Activated T-helper 17 cell treated with anti-CD3 and anti-CD28 coated beads, Interleukin-2, amount 50 U/mL, for 72 hours (primary cell): ENCODE data around the gene POLR1F. TPM values are rescaled to one million over a fixed set of nuclear protein-coding genes. Genes with fewer than 3 reads are reported as not detected.

Experiments
- total RNA-seq, 2 donors: library from RNA; stranded (reverse); gene quantifications; one replicate each; pipeline ENCODE4 v1.2.3, GENCODE V29; 2022

The POLR1F gene
- total RNA-seq, 2 donors from 2014 or later: 15.0 to 26.9 TPM

Other genes starting within 250 kb of the POLR1F start
- gene TMEM196, start 64.6 kb upstream of the POLR1F start, total RNA-seq: not detected